GM18517 (cell line): ENCODE data around the gene CLEC9A.

Experiments used
- ATAC-seq: cut with Tn5 transposase; IDR thresholded peaks from one replicate; pipeline ENCODE4 v1.9.1; 2021; ENCODE audit warnings: mild to moderate bottlenecking, moderate library complexity; ENCODE audit not compliant: unreplicated experiment

The CLEC9A gene

GRCh38 chr12:10065241-10065640 lies 34.8 kb downstream of the CLEC9A start:
- ATAC-seq, result no peak

- no peak for ATAC-seq
Measured at GRCh38 chr12:10067264-10067663, 36.8 kb downstream of the CLEC9A start.

GRCh38 chr12:10067942-10068341 lies 37.5 kb downstream of the CLEC9A start:
- ATAC-seq, result no peak

- no peak for ATAC-seq
Measured at GRCh38 chr12:10068644-10069043, 38.2 kb downstream of the CLEC9A start.

- ATAC-seq, result no peak
Measured at GRCh38 chr12:10069099-10069498, 38.6 kb downstream of the CLEC9A start.

GRCh38 chr12:10069976-10070375 lies 39.5 kb downstream of the CLEC9A start:
- no peak for ATAC-seq

- no peak for ATAC-seq
Measured at GRCh38 chr12:10070380-10070779, 39.9 kb downstream of the CLEC9A start.

GRCh38 chr12:10072131-10072530 lies 41.6 kb downstream of the CLEC9A start:
- ATAC-seq, result no peak

- ATAC-seq, result no peak
Measured at GRCh38 chr12:10073261-10073660, 42.8 kb downstream of the CLEC9A start.

GRCh38 chr12:10075451-10075850 lies 45.0 kb downstream of the CLEC9A start:
- no peak for ATAC-seq

- ATAC-seq, result no peak
Measured at GRCh38 chr12:10082117-10082874, 51.8 kb downstream of the CLEC9A start.

GRCh38 chr12:10084733-10085132 lies 54.3 kb downstream of the CLEC9A start:
- no peak for ATAC-seq

- ATAC-seq, result no peak
Measured at GRCh38 chr12:10086387-10086786, 55.9 kb downstream of the CLEC9A start.

GRCh38 chr12:10088031-10088430 lies 57.5 kb downstream of the CLEC9A start:
- ATAC-seq, result no peak

GRCh38 chr12:10088955-10089900 lies 58.7 kb downstream of the CLEC9A start:
- ATAC-seq, result no peak

- no peak for ATAC-seq
Measured at GRCh38 chr12:10094646-10095395, 64.3 kb downstream of the CLEC9A start.

GRCh38 chr12:10095971-10096370 lies 65.5 kb downstream of the CLEC9A start:
- ATAC-seq, result no peak

- ATAC-seq, result no peak
Measured at GRCh38 chr12:10097521-10097920, 67.0 kb downstream of the CLEC9A start.

- no peak for ATAC-seq
Measured at GRCh38 chr12:10098791-10099190, 68.3 kb downstream of the CLEC9A start, which contains the start of gene CLEC1A. Gene CLEC1A (minus strand): TSS chr12:10098985. CDS start chr12:10098922, 63 bp downstream.

GRCh38 chr12:10101042-10101579 lies 70.6 kb downstream of the CLEC9A start:
- no peak for ATAC-seq
